Activated CD4-positive, alpha-beta T cell treated with anti-CD3 and anti-CD28 coated beads, Interleukin-2, amount 50 U/mL, for 4 hours (primary cell): ENCODE results near the gene MTMR3.
"Not testable (repeated sequence)": the region's sequence is repeated elsewhere in the genome, so short reads cannot be mapped to it uniquely, and the experiment has no call there.

Experiments used
- DNase-seq, 2 experiments: peaks; one replicate each; pipeline ENCODE4 v3.0.0-alpha.2; 2020

MTMR3 gene

GRCh38 chr22:29972121-29972520 lies 89.1 kb downstream of the MTMR3 start:
- no peak for DNase-seq

- no peak for DNase-seq
Observed at GRCh38 chr22:29973269-29973668, 90.3 kb downstream of the MTMR3 start.

GRCh38 chr22:29973680-29974079 lies 90.7 kb downstream of the MTMR3 start:
- not testable (repeated sequence) for DNase-seq

- DNase-seq = no peak
Observed at GRCh38 chr22:29975494-29975893, 92.5 kb downstream of the MTMR3 start.

DNA sequence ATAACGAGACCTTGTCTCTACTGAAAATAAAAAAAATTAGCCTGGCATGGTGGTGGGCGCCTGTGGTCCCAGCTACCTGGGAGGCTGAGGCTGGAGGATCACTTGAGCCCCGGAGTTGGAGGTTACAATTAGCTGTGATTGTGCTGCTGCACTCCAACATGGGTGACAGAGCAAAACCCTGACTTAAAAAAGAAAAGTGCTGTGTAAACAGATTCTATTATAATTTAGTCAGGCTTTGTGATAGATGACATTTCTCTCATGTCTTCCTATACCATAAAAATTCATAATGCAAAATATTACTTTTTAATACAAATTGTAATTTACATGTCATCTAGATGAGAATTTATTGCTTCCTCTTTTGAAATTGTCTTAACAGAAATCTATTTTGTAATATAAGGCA lies 94.1 kb downstream of the MTMR3 start:
- DNase-seq = no peak

- DNase-seq = no peak
Observed at GRCh38 chr22:29979777-29980321, 96.9 kb downstream of the MTMR3 start.

- no peak for DNase-seq
Observed at GRCh38 chr22:29983296-29983917, 100.4 kb downstream of the MTMR3 start.

- DNase-seq = no peak
Observed at GRCh38 chr22:29985912-29986311, 102.9 kb downstream of the MTMR3 start.

GRCh38 chr22:29987137-29987536 lies 104.2 kb downstream of the MTMR3 start:
- no peak for DNase-seq

GRCh38 chr22:29988719-29989118 lies 105.7 kb downstream of the MTMR3 start:
- DNase-seq = no peak

GRCh38 chr22:29989446-29989845 lies 106.5 kb downstream of the MTMR3 start:
- DNase-seq = no peak

DNA sequence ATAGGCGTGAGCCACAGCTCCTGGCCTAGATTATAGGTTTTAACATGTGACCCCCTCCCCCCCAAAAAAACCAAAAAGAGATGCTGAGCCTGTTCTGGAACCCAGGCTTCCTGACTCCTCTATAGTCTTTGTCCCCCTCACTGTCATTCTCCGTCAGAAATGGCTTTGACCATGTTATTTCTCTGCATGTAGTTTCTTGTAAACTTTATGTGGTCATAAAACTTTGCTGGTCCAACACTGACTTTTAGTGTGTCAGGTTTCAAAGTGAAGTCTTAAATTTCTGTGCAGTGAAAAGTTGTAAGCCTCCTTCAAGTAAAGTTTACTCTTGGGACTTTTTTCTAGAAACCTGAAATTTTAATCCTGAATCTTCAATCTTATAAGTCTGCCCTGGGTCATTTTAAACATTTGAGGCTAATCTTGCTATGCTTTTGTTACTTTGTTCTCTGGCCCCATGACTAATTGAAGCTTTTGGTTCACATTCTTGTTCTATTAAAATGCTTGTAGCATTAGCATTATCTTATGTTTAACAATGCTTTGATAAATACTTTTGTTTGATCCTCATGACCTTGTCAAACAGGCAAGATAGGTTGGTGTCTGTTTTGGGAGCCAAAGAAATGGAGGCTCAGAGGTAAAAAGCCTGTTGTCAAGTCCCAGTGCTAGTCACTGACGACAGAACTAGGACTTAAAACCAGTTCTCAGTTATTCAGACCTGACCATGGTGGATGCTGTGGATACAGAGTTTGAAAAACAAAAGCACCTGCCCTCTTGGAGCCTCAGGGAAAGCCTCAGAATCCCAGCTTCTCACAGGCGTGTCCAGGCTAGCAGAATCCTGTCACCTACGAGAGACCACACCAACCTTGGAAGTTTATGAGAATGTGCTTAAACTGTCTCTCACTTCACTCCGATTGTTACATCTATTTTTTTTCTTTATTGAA lies 109.6 kb downstream of the MTMR3 start:
- DNase-seq = no peak

GRCh38 chr22:29994027-29994715 lies 111.2 kb downstream of the MTMR3 start:
- no peak for DNase-seq

DNA sequence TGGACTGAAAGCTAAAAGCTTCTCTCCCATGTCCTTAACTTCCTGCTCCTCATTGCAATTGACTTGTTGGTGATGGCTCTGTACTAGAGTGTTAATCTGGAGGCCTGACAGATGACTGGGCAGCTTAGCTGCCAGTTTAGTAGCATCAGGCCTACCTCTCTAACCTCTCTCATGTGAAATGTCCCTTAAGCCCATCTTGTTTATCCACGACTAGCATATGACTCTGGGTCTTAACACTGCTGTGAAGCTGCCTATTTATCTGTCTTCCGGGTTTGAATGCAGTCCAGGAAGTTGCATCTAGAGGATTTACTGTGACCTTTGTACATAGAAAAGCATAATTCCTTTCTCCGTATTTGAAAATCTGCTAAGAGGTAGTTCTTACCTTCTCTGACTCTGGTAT lies 112.0 kb downstream of the MTMR3 start:
- no peak for DNase-seq

DNA sequence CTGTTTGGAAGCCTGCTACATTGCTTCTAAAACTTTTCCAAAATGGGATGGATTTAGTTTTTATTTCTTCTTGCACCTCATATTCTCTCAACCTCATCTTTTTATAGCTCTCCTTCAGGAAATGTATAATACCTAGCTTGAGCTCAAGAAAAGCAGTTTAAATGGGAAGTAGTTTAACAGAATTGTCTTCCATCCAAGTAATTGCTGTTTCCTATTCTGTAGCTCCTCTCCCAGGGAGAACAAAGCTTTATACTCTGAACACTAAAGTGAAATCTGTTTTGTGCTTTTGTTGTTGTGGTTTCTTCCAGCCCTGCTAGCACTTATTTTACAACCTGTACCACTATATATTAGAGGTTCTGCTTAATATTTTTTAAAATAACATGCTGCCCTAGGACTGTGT lies 114.1 kb downstream of the MTMR3 start:
- no peak for DNase-seq

DNA sequence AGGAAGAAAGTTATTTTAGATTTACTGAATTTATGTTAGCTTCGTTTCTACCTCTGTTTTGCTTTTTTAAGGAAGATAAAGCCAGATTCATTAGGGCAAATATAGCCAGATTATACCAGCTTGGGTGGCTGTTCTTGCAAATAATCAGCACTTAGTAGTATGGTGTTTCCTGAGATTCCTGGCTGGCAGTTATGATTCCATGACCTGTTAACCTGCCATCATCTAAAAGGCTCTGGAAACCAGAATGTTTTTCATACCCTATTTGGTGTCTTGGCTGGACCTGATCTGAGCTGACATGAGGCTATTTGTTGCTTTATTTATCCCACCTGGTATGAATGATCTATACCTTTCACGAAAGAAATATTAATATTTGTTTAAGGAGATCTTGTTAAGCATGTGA lies 114.5 kb downstream of the MTMR3 start:
- no peak for DNase-seq

- no peak for DNase-seq
Observed at GRCh38 chr22:29998627-29999384, 115.8 kb downstream of the MTMR3 start.

DNA sequence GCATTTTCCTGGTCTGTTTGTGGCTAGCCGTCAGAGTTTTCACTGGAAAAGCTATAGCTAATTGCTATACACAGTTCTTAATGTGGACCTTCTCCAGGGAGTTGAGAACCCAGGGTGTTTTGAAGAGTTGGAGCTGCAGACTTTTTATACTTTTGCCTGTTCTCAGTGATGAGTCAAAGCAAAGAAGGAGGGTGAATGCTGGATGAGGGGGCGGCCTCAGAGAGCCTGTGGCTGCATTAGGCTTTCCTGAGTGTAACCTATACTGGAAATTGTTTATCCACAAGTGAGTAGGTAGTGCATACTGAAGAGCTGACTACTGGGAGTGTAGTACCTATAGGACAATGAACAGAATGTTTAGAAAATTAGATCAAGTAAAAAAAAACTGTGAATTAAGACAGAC lies 117.6 kb downstream of the MTMR3 start:
- no peak for DNase-seq

- DNase-seq = no peak
Observed at GRCh38 chr22:30001459-30001858, 118.5 kb downstream of the MTMR3 start.

DNA sequence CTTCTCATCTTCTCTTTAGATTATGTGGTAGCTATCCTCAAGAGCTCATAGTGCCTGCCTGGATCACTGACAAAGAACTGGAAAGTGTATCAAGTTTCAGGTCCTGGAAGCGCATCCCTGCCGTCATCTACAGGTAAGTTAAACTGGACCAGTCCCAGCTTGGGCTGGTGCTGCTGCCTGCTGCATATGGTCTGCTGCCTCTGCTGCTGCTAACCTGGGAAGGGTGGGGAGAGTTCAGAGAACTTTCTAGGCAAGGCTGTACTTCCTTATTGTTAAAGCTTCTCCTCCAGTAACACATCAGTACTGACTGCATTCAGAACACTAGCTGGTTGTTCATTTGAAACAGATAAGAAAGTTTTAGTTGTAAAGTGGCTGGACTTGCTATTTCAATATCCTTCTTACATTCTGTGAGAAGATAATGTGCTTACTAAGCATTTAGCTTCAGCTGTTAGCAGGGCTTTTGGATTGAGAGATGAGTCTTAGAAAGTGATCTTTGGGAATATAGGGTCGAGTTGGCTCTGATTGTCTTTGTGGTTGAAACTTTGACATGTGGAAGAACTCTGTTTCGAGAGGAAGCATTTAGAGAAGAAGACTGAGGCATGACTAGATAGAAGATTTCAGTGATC lies 120.0 kb downstream of the MTMR3 start:
- no peak for DNase-seq

DNA sequence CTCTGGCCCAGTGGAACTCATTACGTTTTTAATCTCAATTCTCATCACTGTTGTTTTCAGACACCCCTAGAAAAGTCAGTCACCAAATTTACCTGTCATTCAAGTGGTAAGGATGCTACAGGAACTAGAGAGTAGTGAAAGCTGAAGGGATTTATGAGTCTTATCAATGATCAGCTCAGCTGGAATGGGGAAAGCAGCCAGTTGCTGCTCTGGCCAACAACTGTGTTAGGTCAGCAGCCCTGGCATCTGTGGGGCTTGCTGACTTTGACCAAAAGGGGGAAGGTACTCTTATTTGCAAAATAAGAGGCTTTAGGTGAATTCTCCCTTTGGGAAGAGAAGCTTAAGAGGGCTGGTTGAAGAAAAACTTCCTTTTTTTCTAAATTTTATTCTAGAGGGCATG lies 121.1 kb downstream of the MTMR3 start:
- no peak for DNase-seq

GRCh38 chr22:30004694-30005093 lies 121.7 kb downstream of the MTMR3 start:
- no peak for DNase-seq
